Stimulated activated CD4-positive, alpha-beta T cell treated with anti-CD3 and anti-CD28 coated beads, Interleukin-1b, Interleukin-23, amount 100 ng/mL, for 4 hours (primary cell): ENCODE measurements around the gene SNX25.
"Not testable (repeated sequence)": the region's sequence is repeated elsewhere in the genome, so short reads cannot be mapped to it uniquely, and the experiment has no call there.

Experiments used
- DNase-seq, 2 donors: peaks; one replicate each; pipeline ENCODE4 v3.0.0-alpha.2; 2020; ENCODE audit warnings: low read depth in 2 of 2

Gene SNX25

DNA sequence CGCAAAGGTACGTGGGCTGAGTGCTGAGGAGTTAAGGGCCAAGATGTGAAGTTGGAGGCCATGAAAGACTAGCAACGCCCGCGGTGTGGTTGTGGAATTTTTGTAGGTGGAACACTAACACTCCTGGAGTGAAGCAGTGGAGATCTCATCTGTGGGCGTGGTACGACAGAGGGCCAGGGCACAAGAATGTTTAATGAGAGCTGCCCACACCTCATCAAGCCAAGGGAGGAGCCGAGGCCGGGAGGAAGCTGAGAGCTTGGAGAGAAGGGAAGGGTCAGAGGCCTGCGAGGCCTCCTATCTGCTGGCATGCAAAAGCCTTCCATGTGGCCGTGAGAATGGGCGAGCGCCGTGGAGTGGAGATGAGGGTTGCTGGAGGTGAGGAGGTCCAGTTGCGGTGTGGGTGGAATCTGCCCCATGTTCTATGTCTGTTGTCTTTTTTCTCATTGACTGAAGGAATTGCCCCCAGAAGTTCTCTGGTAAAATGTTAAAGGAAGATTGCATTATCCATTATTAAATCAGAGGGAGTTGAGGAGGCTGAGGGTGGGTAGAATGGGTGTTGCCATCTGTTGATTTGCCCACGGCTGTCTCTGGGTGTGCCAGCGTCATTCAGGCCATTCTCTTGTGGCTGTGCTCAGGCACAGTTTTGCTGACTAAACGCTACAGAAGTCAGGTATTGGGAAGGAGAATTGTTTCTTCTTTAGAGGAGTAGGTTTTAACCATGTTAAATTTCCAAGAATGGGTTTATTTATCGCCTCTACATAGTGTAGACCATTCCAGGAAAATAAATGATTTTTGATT, 19.8 kb downstream of the SNX25 start:
- no peak for DNase-seq

DNA sequence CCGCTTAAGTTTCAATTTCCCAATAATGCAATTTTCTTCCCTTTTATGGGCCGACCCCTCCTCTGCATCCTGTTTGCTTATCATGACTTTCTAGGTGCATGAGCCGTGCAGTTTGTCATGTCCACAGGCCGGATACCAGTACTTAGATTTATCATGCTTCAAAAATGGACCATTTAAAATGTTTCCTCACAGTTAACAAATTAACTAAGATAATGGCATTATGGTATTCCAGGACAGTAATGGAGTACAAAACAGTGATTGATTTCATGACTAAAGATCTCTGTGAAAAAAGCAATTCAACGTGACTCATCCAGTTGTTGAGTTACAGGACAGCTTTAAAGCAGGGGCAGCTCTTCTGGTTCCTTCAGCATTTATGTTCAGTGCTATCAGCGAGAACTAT, 23.0 kb downstream of the SNX25 start:
- DNase-seq: no peak

DNA sequence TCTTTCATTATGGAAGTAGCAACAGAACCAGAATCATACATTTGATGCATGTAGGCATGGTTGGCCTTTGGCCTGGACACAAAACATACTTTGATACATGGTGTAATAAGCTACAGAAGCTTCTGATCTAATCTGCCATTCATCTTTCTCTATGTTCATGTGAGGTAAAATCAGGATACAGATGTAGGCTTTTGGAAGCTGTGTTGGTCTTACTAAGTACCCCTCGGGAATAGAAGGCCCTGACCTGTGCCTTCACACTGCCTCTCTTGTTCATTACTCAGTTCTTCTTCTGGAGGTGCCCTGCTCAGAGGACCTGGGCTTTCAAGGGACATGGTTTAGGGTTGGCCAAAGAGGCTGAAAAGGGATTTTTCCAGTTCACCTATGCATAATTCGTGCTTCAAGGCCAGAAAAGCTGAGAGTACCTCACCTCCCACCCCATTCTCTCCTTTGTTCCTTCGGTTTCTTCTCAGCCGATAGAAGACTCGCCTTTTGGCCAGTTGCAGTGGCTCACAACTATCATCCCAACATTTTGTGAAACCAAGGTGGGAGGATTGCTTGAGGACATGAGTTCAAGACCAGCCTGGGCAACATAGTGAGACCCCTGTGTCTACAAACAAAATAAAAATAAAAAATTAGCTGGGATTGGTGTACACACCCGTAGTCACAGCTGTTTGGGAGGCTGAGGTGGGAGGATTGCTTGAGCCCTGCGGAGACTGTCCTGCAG, 25.9 kb downstream of the SNX25 start:
- no peak for DNase-seq

DNA sequence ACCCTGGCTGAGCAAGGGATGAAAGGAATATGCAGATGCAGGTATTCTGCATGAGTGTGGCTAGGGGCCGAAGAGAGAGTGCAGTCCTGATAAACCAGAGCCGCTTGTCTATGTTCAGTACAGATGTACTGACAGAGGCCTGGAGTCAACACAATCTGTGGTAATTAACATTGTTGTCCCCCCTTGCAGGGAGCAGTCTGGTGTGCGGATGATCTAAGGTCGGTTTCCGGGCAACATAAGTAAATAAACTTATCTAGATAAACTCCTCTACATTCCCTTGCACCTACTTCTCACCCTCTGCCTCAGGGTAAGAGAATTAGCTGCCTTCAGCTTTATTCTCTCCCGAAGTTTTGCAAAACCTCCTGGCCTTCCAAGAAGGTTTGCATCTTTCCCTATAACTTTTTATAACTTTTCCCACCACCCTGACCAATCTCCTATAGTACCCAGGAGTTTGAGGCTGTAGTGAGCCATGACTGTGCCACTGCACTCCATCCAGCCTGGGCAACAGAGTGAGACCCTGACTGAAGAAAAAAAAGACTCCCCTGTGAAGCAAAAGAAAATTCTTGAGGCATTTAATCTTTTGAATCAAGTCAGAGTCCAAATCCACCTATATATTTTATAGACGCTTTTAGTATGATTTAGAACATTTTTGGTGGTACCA, 26.6 kb downstream of the SNX25 start:
- DNase-seq: no peak

DNA sequence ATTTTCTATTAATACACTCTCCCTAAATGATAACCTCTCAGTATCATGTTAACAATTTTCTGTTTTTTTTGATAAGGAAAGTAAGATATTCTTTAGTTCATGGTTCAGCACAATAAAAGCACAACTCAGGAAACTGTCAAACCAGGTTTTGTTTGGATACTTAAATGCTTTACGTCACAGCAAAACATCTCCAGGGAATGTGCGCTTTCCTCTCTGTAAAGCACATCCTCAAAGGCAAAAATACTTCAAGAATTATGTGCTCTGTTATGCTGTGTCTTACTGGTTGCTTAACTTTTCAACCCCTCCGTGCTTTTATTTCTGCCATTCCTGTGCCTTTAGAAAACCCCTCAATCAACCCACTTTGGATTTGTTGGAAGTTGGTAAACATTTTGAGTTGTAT, 27.8 kb downstream of the SNX25 start:
- DNase-seq: no peak

DNA sequence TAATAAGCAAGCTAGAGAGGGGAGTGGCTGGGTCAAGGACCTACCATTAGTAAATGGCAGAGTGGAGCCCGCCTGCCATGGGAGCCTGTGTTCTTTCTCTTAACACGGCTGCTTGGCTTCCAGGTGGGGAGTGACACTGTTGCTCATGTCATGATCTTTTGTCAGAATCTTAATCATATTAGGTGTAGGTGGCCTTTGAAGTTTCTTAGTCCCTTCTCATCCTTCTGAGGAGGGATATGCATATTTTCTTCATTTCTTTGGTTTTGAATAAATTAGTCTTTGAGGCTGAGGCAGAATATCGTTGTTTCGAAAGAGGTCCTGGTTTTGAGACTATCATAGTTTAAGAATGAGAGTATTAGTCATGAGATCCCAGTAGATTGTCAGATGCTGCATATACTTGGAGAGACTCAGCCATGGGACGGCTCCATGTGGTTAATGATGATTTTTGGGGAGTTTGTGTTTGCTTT, 28.9 kb downstream of the SNX25 start:
- peak in 1 of 2 donors; percentile 16 for DNase-seq

DNA sequence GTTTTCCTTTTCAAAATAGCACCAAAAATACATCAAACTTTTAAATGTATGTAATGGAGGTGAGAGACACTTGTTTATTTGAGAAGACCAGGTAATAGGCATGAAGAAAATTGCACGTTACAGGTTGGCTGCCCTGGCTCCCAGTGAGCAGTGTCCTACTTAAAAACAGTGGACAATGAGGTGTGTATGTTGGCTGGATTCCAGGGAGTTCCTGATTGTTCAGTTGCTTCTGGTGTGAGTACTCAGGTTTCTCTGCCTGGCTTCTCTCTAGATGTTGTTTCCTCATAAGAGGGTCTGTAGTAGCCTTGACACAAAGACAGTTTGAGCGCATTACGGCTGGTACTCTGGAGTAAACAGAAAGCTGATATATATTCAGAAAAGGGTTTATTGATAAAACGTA, 29.4 kb downstream of the SNX25 start:
- no peak for DNase-seq

DNA sequence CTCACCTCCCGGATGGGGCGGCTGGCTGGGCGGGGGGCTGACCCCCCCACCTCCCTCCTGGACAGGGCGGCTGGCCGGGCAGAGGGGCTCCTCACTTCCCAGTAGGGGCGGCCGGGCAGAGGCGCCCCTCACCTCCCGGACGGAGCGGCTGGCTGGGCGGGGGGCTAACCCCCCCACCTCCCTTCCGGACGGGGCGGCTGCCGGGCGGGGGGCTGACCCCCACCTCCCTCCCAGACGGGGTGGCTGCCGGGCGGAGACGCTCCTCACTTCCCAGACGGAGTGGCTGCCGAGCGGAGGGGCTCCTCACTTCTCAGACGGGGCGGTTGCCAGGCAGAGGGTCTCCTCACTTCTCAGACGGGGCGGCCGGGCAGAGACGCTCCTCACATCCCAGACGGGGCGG, 31.1 kb downstream of the SNX25 start:
- not testable (repeated sequence) for DNase-seq

DNA sequence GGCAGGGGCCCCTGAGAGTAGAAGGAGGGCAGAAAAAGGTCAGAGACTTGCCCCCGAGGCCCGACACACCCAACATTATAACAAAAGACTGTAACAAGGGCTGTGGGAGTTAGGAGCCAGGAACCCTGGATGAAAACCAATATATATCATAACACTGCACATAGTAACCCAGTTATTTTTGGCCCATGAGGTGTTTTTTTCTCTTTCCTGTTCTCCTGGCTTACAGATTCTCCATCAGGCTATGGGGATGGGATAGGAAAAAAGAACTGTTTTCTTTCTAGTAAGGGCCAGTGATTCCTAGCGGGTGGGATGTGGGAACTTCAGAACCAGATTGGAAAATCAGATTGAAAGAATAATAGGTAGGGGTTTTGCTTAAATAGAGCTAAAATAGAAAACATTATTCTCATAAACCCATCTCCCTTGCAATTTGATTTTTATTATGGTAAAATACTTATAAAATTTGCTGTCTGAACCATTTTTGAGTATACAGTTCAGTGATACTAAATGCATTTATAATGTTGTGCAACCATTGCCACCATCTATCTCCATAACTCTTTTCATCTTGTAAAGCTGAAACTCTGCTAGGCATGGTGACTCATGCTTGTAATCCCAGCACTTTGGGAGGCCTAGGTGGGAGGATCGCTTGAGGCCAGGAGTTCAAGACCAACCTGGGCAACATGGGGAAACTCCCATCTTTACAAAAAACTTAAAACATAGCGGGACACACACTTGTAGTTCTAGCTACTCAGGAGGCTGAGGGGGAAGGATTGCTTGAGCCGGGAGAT, 33.5 kb downstream of the SNX25 start:
- no peak for DNase-seq

DNA sequence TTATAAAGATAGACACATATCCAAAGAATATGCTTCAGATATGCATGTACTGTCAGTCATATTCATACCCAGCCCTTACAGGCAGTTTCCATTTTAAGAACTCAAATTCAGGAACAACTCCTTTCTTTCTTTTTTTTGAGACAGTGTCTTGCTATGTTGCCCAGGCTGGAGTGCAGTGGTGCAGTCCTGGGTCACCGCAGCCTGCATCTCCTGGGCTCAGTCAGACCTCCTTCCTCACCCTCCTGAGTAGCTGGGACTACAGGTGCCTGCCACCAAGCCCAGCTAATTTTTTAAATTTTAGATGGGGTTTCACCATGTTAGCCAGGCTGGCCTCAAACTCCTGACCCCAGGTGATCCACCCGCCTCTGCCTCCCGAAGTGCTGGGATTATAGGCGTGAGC, 34.5 kb downstream of the SNX25 start:
- no peak for DNase-seq

DNA sequence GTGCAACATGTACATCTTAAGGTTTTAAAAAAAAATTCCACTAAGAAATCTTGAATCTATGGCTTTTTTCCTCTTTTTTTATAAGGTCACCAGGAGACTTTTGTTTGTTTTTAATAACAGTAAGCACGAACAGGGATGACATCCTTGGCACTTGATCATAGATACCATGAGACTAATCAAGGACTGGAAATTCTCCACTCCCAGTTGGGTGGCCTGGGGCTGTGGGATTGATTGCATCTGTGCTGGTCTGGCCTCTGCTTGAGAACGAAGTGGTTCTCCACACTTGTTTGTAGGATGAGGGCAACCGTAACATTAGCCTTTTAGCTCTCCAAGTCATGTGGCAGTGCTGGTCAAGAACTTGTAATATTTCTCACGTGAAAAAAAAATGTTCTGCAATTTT, 35.4 kb downstream of the SNX25 start:
- no peak for DNase-seq

DNA sequence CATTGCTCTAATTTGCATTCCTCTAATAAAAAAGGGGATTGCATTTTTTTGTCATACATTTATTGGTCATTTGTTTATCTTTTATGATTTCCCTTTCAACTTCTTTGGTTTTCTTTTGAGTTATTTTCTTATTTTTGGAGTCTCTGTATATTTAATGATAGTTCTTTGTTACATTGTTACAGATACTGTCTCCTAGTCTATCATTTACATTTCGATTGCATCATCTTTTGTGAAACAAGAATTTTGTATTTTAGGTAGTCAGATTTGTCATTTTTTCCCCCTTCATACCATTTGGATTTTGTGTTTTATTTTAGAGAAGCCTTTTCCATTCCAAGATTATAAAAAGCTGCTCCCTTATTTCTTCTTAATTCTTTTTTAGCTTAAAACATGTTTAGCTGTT, 37.1 kb downstream of the SNX25 start:
- DNase-seq: no peak

DNA sequence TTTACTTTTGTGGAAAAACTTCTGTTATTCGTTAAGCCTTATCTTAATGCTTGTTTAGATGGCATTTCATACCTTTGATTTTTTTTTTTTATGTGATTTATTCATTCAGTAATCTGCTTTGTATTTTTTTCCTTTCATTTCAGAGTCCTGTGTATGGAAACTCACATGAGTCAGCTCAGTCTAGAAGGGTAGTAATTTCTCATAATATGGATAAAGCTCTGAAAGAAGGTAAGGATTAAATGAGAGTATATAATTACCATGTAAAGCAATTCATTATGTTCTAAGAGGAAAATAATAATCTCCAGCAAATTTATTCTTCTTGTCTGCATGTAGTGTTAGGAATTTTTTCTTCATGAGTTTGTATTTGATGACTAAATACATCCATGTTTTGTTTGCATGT, 37.8 kb downstream of the SNX25 start:
- DNase-seq: no peak

DNA sequence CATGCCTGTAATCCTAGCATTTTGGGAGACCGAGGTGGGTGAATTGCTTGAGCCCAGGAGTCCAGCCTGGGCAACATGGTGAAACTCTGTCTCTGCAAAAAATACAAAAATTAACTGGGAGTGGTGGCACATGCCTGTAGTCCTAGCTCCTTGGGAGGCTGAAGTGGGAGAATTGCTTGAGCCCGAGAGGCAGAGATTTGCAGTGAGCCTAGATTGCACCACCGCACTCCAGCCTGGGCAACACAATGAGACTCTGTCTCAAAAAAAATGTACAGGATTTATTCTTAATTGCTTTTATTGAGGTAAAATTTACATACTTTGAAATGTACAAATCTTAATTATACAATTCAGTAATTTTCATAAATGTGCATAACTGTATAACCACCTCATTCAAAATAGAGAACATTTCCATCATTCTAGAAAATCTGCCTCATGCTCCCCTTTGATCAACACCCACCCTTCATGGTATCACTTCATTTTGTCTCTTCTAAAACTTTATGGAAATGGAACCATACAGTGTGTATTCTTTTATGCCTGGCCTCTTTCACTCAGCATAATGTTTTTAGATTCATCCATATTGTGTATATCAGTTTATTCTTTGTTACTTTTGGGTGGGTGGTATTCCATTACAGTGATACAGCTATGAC, 39.1 kb downstream of the SNX25 start:
- no peak for DNase-seq

DNA sequence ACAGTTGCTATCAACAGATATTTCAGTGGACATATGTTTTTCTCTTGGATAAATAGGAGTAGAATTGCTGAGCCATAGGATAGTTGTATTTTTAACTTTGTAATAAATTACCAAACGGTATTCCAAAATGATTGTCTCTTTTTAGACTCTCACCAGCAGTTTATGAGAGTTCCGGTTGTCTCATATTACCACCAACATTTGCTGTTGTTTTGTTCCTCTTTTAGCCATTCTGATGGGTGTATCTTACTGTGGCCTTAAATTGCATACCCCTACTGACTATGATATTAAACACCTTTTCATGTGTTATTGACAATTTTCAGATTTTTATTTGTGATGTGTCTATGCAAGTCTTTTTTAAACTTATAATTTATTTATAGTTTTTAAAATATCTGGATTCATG, 39.7 kb downstream of the SNX25 start:
- DNase-seq: no peak

DNA sequence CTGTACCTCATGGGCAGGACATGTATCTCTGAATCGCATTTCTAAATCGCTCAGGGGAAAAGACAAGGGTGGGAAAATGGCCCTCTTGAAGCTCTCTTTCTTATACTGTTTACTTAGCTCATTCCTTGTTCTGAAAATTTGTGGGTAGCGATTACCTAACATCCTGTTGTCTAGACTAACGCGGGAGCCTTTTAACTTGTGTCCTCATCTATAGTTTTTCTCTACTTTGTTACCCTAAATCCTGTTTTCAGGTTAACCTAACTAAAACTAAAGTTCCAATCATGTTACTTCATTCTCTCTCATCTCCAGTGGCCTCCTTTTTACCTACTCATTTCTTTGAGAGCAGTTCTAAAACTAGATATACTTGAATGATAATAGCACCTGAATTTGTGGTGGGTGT, 45.0 kb downstream of the SNX25 start:
- no peak for DNase-seq

DNA sequence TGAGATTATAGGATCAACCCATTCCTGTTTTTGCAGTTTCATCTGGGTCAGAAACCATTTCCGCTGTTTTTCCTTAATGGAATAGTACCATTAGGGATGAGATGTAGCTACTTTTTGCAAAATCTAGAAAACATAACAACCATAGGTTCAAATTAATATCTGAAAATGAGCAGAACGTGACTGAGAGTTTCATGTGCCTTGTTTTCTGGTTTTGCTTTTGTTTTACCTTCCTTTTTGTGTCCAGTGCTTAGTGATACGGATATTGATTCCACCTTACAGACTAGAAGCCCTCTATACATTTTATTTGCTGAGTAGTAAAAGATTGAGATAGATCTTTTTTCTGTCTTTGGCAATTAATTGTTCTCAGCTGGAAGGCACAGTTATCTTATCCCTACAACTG, 46.5 kb downstream of the SNX25 start:
- DNase-seq: no peak

DNA sequence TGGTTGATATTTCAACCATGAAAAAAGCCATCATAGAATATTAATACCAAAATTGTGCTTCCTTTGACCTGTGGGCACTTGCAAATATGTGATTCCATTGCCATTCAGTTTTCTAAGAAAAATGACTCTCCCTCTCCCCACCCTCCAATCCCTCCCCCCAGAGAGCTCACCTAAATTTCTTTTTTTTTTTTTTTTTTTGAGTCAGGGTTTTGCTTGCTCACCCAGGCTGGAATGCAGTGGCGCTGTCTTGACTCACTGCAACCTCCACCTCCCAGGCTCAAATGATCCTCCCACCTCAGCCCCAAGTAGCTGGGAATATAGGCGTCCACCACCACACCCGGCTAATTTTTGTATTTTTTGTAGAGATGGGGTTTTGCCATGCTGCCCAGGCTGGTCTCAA, 47.0 kb downstream of the SNX25 start:
- no peak for DNase-seq

DNA sequence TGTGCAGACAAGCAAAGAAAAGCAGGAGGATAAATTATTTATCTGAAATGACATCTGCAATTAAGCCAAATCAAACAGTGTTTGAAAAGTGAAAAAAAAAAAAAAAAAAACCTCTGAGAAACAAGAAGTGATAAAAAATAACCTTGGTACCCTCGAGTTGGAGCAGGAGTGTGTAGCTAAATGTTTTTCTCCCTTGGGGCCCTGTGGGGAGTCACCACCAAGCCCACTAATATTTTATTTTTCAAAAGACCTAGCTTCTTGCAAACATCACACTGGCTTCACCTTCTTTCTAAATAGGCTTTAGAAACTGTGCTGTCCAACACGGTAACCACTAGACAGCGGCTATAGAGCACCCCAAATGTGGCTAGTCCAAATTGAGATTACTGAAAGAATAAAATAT, 47.7 kb downstream of the SNX25 start:
- DNase-seq: no peak

DNA sequence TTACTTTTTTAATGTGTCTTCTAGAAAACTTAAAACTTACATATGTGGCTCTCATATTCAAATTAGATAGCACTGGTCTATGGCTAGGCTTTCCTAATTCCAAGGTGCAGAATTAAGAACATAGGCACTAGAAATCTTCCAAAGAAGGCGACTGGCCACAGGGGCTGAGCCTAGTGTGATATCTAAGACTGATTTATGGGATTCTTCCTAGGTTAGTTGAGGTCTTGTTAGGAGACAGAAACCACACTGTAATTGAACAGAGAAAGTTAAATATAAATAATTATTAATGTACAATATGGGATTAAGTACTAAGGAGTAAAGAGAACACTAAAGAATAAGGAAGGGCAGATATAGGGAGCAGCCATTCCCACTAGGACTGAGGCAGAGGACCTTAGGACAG, 48.3 kb downstream of the SNX25 start:
- no peak for DNase-seq

DNA sequence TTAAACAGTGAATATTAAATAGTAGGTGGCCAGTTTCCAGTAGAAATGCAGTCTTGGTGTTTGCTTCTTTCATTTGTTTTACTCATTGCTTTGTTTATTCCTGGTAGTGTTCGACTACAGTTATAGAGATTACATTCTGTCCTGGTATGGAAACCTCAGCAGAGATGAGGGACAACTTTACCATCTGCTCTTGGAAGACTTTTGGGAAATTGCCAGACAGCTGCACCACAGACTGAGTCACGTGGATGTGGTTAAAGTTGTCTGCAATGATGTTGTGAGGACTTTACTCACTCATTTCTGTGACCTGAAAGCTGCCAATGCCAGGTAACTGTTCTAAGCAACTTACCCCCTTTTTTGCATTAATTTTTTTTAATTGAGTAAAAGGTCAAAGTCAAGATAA, 49.3 kb downstream of the SNX25 start:
- not testable (repeated sequence) for DNase-seq

DNA sequence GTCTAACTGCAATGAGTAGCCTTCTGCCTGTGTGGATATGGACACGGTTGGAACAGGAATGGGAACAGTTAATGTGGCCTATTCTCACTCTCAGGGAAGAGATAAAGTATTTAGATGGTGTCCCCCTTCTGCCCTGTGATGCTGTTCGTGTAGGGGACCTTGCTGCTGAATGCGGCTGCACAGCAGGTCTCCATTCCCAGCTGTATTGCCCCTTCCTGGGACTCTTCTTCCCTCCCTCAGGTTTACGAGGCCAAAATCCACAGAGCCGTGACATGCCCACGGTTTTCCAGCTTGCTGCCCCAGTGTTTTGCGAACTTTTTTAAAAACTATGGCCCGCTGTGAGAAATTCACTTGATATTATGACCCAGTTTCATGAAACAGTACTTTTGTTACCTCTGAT, 50.3 kb downstream of the SNX25 start:
- no peak for DNase-seq
